NB4 (cell line): ENCODE measurements around the gene CCNDBP1.
A peak's percentile ranks its signal among the peaks of the same experiment; 100 is the strongest.

Source experiments
- DNase-seq: peaks from one replicate; pipeline ENCODE4 v3.0.0; 2010; ENCODE audit warnings: low read depth
- H3K4me3 ChIP-seq: one replicate; pipeline ENCODE4 v1.5.1; 2011; ENCODE audit warnings: mild to moderate bottlenecking, low read depth, low read length, moderate library complexity
- MYC ChIP-seq: IDR thresholded peaks from 2 replicates; pipeline ENCODE4 v1.6.1; 2011; ENCODE audit warnings: low read depth, low read length
- POLR2A ChIP-seq: IDR thresholded peaks from 2 replicates; pipeline ENCODE4 v1.6.1; 2011; ENCODE audit warnings: mild to moderate bottlenecking; ENCODE audit not compliant: insufficient read length; ENCODE audit errors: extremely low read depth
- TF ChIP-seq, protein P1 (sequence below): IDR thresholded peaks from 2 replicates; pipeline ENCODE4 v1.6.1; 2011; ENCODE audit warnings: low read depth, low read length
- TF ChIP-seq, protein P2 (sequence below): IDR thresholded peaks from one replicate; pipeline ENCODE4 v1.5.1; 2012; ENCODE audit warnings: low read depth, low read length

Gene CCNDBP1

DNA sequence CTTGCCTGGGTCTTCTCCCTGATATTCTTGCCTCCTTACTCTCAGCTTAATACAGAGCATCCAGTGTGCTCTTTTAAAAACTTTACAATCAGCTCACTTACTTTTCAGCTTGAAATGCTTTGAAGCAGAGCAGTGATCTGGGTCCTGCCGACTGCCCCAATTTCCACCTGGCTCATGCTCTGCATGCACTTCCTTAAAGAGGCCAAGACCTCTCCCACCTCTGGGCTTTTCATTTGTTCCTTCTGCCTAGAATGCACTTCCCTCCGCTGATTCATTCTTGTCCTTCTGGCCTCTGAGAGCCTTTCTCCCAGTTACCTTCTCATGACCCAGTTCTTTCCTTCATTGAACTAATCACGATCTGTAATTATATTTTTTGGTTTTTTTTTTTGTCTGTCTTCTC, 1.9 kb upstream of the CCNDBP1 start:
- DNase-seq, result no peak
- TF ChIP-seq, protein P1, sequence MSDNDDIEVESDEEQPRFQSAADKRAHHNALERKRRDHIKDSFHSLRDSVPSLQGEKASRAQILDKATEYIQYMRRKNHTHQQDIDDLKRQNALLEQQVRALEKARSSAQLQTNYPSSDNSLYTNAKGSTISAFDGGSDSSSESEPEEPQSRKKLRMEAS, result no peak
- no peak overlapping the region for H3K4me3 ChIP-seq

DNA sequence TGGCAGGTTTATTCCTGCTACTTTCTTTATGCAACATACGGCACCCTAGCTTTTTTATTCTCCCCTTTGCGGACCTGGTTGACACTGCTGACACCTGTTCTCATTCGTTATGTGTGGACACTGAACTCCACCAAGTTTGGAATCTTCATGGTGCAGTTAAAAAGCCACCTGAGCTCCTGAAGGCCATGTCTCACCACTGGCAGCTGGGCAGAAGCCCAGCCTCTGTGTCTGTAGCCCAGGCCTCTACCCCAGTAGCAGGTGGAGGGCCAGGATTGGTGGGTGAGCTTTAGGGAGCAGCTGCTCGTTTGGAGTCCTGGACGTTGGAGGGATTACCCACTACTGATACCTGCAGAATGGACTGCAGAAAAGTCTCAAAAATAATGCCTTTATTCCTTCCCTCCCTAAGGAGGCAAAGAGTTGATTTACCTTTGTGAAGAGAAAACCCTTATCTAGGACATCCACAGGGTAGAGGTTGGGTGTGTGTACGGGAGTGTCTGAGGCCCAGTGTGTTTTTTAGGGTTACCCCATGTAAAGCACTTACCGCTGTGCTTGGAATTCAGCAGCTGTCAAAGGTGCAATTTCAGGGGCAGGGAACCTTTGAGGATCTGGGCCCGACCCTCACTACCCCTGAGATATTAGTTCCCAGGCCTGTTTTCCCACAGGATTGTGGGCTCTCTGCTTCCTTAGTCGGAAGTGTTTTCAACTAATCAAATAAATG, 637 bp upstream of the CCNDBP1 start:
- H3K4me3 ChIP-seq, result peak overlapping the region; percentile 36
- DNase-seq, result no peak
- TF ChIP-seq MYC (no peak), POLR2A (no peak)
- TF ChIP-seq, protein P2, sequence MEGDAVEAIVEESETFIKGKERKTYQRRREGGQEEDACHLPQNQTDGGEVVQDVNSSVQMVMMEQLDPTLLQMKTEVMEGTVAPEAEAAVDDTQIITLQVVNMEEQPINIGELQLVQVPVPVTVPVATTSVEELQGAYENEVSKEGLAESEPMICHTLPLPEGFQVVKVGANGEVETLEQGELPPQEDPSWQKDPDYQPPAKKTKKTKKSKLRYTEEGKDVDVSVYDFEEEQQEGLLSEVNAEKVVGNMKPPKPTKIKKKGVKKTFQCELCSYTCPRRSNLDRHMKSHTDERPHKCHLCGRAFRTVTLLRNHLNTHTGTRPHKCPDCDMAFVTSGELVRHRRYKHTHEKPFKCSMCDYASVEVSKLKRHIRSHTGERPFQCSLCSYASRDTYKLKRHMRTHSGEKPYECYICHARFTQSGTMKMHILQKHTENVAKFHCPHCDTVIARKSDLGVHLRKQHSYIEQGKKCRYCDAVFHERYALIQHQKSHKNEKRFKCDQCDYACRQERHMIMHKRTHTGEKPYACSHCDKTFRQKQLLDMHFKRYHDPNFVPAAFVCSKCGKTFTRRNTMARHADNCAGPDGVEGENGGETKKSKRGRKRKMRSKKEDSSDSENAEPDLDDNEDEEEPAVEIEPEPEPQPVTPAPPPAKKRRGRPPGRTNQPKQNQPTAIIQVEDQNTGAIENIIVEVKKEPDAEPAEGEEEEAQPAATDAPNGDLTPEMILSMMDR, result no peak
- TF ChIP-seq, protein P1, result no peak

DNA sequence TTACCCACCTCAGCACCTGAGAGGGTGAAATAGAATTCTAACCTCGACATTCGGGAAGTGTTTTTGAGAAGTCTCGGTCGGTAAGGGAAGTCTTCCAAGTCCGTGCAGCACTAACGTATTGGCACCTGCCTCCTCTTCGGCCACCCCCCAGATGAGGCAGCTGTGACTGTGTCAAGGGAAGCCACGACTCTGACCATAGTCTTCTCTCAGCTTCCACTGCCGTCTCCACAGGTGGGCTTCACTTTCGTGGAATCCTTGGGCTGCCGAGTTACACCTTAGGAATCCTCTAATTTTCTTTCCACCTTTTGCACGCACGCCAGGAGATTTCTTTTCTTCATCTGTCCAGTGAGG, 775 bp downstream of the CCNDBP1 start:
- no peak for DNase-seq
- peak overlapping the region; percentile 89 for H3K4me3 ChIP-seq
- TF ChIP-seq, protein P2, result peak; percentile 0
- TF ChIP-seq POLR2A, result no peak

DNA sequence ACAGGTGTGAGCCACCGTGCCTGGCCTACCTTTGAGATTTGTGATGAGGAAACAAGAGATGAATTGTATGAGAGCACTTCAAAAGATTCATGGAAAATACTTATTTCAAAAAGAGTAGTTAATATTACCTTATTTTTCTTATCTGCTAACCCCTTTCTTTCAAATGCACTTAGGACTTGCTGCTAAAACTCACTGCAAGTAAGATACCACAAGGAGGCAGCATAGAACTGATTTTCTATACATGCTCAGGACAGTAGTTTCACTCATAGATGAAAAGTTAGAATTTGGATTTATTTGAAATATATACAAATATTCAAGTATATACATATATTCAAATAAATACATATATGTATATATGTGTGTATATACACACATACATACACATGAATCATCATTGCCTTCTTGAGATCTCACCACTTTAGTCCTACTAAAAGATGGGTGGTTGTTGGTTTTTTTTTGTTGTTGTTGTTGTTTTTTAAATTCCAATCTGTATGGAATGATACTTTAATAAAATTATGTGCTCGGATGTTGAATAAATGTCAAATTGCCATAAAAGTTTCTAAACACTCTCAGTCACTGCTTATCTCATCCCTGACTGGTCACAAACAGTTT, 2.4 kb downstream of the CCNDBP1 start:
- TF ChIP-seq, protein P1, result no peak
- TF ChIP-seq, protein P2, result peak; percentile 47
- no peak overlapping the region for H3K4me3 ChIP-seq
- peak; percentile 67 for DNase-seq

DNA sequence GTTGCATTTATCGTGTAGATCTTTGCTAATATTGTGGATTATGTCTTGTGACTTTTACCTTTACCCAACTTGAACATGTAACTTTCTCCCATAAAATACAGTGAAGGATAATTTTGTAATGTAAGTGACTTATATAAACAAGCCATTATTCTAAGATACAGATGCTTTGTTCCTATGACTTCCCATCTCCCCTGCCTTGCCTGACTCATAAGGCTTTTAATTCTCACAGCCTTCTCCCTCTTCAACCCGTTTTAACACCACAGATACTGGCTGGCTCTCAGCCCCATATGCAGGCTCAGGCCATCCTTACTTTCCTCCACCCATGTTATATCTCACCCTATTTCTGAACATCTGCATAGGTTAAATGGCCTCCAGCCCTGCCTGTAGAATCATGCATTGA, 4.1 kb downstream of the CCNDBP1 start:
- H3K4me3 ChIP-seq, result no peak overlapping the region
- DNase-seq, result no peak
- TF ChIP-seq MYC (no peak), POLR2A (no peak)
- TF ChIP-seq, protein P2, result no peak
- TF ChIP-seq, protein P1, result no peak

DNA sequence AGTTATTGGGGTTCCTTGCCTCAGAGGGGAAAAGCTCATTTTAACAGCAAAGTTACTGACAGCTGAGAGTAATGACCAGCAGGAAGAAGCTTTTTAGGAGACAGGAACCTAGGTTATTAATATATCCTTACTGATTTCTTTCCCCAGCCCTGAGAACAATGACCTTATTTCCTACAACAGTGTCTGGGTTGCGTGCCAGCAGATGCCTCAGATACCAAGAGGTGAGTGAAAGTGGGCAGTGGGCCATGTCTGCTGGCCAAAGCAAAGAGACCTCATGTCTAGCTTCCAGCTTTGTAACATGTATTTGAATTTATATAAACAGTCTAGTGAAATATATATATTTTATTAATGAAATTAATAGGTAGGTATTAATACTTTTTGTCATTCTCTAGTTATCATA, 5.0 kb downstream of the CCNDBP1 start:
- TF ChIP-seq, protein P2, result no peak
- TF ChIP-seq, protein P1, result no peak
- no peak for TF ChIP-seq MYC
- no peak for TF ChIP-seq POLR2A
- DNase-seq, result no peak
- H3K4me3 ChIP-seq, result no peak overlapping the region
